Esophagus muscularis mucosa (tissue), 4 donors: ENCODE data around the gene MX1. TPM values are rescaled to one million over a fixed set of nuclear protein-coding genes. Genes with fewer than 3 reads are reported as not detected.

Experiments used
- DNase-seq: peaks from one replicate; pipeline ENCODE4 v3.0.0-alpha.2; 2017; ENCODE audit errors: extremely low spot score
- H3K27ac ChIP-seq, 4 donors: fragments of 200-600 bp; sonication (generic); replicated peaks in 1 of 4; 1 replicate in 3 of 4; 2 replicates in 1 of 4; pipeline ENCODE4 v1.5.1; 2016 to 2019; ENCODE audit warnings: mild to moderate bottlenecking in 1 of 4
- H3K27me3 ChIP-seq, 4 donors: fragments of 200-600 bp; sonication (generic); one replicate each; pipeline versions ENCODE4 v1.5.1 to v1.6.0; 2016 to 2019
- H3K36me3 ChIP-seq, 4 donors: fragments of 200-600 bp; sonication (generic); one replicate each; pipeline ENCODE4 v1.5.1; 2016 to 2019
- H3K4me1 ChIP-seq, 4 donors: fragments of 200-600 bp; sonication (generic); one replicate each; pipeline ENCODE4 v1.5.1; 2016 to 2019
- H3K4me3 ChIP-seq, 4 donors: fragments of 200-600 bp; sonication (generic); 1 replicate in 2 of 4; 2 replicates in 2 of 4; pipeline ENCODE4 v1.5.1; 2016 to 2019; ENCODE audit warnings: mild to moderate bottlenecking in 4 of 4, moderate library complexity in 1 of 4
- H3K9me3 ChIP-seq, 4 donors: fragments of 200-600 bp; sonication (generic); 1 replicate in 3 of 4; 2 replicates in 1 of 4; pipeline ENCODE4 v1.5.1; 2016 to 2019
- POLR2AphosphoS5 ChIP-seq, 2 donors: sonication (generic); formaldehyde crosslinking; IDR thresholded peaks; one replicate each; pipeline ENCODE4 v1.6.1; 2017; ENCODE audit warnings: antibody characterized with exemption in 2 of 2
- WGBS: methylation state at CpG from one replicate; pipeline ENCODE4 v1.1.5; 2018; 5-methylcytosine and 5-hydroxymethylcytosine counted together
- intact Hi-C: fragments of 100-400 bp; cut with DNase I; formaldehyde crosslinking; loops from one replicate; pipeline ENCODE4 v1.15.1; 2023
- total RNA-seq, 4 donors: library from RNA; depleted of rRNA; stranded (reverse); fragments of >200 nt; gene quantifications; one replicate each; pipeline versions ENCODE4 v1.1.0 to v1.2.1, GENCODE V29; 2016

The MX1 gene
- total RNA-seq, 4 donors from 2014 or later: 13.8 to 34.6 (median 22.2) TPM

DNA sequence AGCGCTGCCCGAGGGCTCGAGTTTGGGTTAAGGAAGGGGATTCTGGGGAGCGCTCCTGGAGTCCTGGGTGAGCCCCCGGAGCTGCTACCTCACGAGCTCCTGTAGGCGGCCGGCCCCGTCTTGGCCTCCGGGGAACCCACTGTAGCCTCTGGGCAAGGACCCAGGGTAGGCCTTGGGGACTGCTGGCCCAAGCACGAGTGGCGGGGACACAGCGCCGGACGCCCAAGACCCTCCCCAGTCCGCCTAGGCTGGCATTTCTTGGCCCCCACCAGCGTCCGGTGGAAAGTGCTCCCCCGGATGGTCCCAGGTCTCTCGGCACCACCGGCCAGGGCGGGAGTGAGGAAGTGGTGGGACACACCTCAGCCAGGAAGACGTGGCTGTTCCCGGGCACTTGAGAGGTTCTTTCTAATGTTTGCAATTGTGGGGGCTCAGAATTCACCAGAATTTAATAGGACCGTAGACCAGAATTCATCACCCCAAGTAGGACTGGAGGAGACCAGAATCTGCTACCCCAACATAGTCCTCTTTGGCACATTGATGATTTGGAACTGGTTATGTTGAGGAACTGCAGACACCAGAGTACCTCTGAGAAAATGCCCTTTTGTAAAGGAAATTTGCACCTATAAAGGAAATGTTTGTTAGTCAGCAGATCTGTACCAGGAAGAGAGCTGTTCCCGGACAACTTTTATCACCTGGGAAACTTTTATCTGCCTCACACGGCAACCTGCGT, 82.5 kb downstream of the MX1 start:
- Histone ChIP-seq H3K27me3 (peaks cover 0 to 91% (median 31%) of the 10 kb centered on the region in 4 donors), H3K9me3 (no peaks in the 10 kb centered on the region), H3K4me3 (peak overlapping the region in 2 of 4 donors; percentile 22 to 28), H3K36me3 (no peaks in the 10 kb centered on the region), H3K4me1 (peaks cover 10 to 24% (median 21%) of the 10 kb centered on the region in 4 donors), H3K27ac (no peak overlapping the region)
- WGBS: 14% methylated on average over 6 of the region's 28 CpGs
- intact Hi-C loops: no loop called here
- no peak for TF ChIP-seq POLR2AphosphoS5 (IDR thresholded peaks at IDR 0.05)
- no peak for DNase-seq

Other genes with a start within 250 kb of the MX1 start
- gene FAM3B, start 109.4 kb upstream of the MX1 start, total RNA-seq: under 1 TPM in 1 of 4 donors, not detected in 3; 0.45 TPM
- gene MX2, start 64.2 kb upstream of the MX1 start, total RNA-seq: 10 to 100 TPM in 1 of 4 donors, 1 to 10 TPM in 3; 5.4 to 19.7 (median 7.0) TPM
- gene TMPRSS2, start 81.9 kb downstream of the MX1 start, total RNA-seq: under 1 TPM in 3 of 4 donors, not detected in 1; 0.13 to 0.86 (median 0.42) TPM